Activated CD4-positive, CD25-positive, alpha-beta regulatory T cell treated with anti-CD3 and anti-CD28 coated beads, Interleukin-2, amount 50 U/mL, for 16 hours (primary cell): Measurements from ENCODE around the gene MYBPC1.

Source experiments
- DNase-seq: peaks from one replicate; pipeline ENCODE4 v3.0.0-alpha.2; 2020; ENCODE audit warnings: low read depth, low spot score

Gene MYBPC1

GRCh38 chr12:101599771-101600484 is 5.2 kb downstream of the MYBPC1 start:
- DNase-seq = no peak

GRCh38 chr12:101604132-101604531 is 9.4 kb downstream of the MYBPC1 start:
- DNase-seq = no peak

- DNase-seq = no peak
Measured at GRCh38 chr12:101607894-101608293, 13.1 kb downstream of the MYBPC1 start.

GRCh38 chr12:101608301-101609133 is 13.7 kb downstream of the MYBPC1 start:
- DNase-seq = no peak

DNA sequence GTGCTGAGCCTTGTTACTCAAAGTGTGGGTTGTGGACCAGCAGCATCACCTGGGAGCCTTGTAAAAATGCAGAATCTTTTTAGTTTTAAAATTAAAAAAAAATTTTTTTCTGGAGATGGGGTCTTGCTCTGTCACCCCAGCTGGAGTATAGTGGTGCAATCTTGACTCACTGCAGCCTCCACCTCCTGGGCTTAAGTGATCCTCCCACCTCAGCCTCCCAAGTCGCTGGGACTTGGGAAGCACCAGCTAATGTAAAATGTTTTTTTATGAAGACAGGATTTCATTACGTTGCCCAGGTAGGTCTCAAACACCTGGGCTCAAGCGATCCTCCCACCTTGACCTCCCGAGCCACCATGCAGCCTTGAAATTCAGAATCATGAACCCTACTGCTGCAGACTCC is 14.4 kb downstream of the MYBPC1 start:
- no peak for DNase-seq

GRCh38 chr12:101612160-101612916 is 17.6 kb downstream of the MYBPC1 start:
- no peak for DNase-seq

DNA sequence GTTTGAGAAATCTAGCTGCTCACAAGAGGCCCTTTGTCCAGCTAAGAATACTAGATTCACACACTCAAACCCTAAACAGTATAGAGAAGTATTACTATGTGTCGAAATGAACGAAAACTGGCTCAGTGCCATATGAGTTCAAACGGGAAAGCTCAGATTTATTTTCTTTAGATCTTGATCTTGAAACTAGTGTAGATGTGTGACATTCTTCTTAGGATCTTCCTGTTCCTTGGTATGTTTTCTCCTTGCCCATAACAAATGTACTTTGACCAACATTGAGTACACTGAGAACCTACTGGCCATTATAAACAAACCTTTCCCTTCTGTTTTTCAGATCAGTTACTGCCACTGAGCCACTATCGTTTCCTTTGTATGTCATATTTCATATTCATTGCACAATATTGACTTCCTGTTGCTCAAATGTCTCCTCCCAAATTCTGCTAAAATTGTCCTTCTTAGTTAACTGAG is 21.3 kb downstream of the MYBPC1 start:
- DNase-seq = no peak

- DNase-seq = no peak
Measured at GRCh38 chr12:101619026-101619786, 24.4 kb downstream of the MYBPC1 start.

DNA sequence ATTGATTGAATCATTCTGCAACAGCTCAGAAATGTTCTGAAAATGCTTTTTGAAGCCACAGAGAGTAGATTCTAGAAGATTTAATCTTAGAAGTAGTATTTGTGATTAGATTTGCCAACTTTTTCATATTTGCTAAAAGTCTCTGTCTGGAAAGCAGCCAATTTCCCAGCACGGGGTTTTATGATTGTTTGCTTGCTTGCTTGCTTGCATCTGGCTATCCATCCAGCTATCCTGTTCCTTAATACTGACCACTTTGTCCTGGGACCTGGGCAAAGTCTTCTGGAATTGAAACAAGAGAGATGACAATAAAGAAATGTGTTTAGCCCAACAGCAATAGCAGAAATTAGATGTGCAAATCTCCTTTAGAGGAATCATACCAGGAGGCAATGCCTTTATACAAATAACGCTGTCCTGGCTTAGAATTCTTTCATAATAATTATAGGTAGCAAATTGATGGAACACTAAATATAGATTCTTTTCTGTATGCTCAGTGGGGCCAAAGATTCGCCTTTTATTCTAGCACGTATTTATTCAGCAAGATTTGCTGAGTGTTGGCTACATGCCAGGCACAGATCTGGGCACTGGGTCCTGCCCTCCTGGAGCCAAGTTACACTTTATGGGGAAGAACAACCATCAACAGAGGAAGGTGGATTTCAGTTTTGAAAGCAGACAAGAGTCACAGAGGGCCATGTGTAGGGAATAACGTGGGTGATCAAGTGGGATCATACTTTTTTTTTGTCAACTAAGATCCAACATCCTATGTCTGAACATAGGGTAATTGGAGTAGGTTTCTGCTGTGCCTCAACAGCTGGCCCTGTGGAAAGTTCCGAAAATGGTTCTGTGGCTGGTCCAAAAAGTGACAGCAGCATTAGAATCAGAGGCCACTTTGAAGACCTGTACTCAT is 25.3 kb downstream of the MYBPC1 start:
- DNase-seq = no peak

GRCh38 chr12:101620762-101621133 is 26.0 kb downstream of the MYBPC1 start:
- no peak for DNase-seq

- DNase-seq = no peak
Measured at GRCh38 chr12:101628676-101629075, 33.9 kb downstream of the MYBPC1 start.

- no peak for DNase-seq
Measured at GRCh38 chr12:101634724-101635123, 40.0 kb downstream of the MYBPC1 start.

GRCh38 chr12:101637936-101638335 is 43.2 kb downstream of the MYBPC1 start:
- no peak for DNase-seq

DNA sequence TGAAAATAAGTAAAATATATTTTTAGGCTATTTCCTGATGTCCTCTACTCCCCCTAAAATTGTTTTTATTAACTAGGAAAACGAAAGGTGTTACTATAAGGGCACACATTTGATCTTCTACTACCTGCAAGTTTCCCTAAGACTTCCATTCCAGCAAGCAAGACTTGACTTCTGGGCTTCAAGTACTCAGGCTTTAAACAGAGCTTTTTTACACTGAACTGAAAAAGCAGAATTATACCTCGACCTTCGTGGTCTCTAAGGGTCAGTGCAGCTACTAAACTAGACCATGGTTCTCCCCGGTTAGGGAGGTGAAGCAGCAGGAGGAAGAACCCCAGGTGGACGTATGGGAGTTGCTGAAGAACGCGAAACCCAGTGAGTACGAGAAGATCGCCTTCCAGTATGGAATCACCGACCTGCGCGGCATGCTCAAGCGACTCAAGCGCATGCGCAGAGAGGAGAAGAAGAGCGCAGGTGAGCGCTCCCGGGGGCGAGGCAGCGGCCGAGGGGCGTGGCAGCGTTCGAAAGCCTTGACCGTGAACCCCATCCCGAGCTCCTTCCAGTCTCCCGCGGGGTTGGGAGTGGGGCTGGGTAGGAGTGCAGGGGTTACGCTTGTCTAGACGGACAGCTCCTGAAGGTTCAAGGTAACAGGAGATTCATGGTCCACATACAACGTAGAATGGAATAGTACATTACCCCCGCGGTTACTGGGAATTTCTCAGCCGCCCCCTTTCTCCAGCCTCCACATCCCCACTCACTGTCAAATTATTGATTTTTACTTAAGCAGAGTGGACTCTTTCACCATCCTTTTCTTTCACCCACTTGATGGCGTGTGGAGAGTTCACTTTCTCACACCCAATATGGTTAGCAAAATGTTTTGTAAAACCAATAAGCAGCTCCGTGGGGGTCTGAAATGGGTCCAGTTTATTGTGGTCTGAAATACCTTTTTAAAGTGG is 47.6 kb downstream of the MYBPC1 start:
- no peak for DNase-seq

DNA sequence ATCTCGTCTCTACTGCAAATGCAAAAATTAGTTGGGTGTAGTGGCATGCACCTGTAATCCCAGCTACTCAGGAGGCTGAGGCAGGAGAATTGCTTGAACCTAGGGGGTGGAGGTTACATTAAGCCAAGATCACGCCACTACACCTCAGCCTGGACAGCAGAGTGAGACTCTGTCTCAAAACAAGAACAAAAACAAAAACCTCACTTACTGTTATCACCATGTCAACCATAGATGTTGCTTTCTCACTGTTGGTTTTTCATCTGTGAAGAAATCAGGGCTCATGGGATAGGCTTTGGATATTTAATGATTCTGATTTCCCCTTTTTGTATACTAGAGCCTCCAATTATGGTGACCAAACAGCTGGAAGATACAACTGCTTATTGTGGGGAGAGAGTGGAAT is 52.9 kb downstream of the MYBPC1 start:
- no peak for DNase-seq

GRCh38 chr12:101648195-101648594 is 53.4 kb downstream of the MYBPC1 start:
- no peak for DNase-seq

DNA sequence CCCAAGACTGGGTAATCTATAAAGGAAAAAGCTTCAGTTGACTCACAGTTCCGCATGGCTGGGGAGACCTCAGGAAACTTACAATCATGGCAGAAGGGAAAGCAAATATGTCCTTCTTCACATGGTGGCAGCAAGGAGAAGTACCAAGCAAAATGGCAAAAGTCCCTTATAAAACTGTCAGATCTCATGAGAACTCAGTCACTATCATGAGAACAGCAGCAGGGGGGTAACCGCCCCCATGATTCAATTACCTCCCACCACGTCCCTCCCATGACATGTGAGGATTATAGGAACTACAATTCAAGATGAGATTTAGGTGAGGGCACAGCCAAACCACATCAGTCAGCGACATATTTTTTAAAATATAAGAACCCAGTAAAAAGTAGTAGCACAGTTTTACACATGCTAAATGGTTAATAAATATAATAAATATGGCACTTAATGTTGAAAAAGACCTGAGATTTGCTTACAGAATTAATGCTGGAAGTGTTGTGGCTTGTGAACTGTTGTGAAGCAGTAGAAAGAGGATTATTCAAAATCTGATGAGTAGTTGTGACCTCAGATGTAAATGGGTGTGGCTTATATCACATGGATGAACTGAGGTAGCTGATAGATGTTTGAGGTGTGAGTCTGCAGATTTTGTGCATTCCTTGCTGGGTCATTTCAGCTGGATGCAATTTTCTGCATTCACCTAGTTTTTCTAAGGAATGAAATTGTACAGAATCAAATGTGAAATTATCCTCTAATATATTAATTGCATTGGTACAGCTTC is 55.8 kb downstream of the MYBPC1 start:
- DNase-seq = no peak

- DNase-seq = no peak
Measured at GRCh38 chr12:101653030-101653429, 58.3 kb downstream of the MYBPC1 start.

- DNase-seq = no peak
Measured at GRCh38 chr12:101653503-101653902, 58.7 kb downstream of the MYBPC1 start.
